ENCODE data around the gene ERBIN. TPM values are rescaled to one million over a fixed set of nuclear protein-coding genes. Genes with fewer than 3 reads are reported as not detected.
"Not testable (repeated sequence)": the region's sequence is repeated elsewhere in the genome, so short reads cannot be mapped to it uniquely, and the experiment has no call there.

Gene ERBIN
- total and polyA plus RNA-seq, 7 donors: 31.9 to 101 (median 64.9) TPM

DNA sequence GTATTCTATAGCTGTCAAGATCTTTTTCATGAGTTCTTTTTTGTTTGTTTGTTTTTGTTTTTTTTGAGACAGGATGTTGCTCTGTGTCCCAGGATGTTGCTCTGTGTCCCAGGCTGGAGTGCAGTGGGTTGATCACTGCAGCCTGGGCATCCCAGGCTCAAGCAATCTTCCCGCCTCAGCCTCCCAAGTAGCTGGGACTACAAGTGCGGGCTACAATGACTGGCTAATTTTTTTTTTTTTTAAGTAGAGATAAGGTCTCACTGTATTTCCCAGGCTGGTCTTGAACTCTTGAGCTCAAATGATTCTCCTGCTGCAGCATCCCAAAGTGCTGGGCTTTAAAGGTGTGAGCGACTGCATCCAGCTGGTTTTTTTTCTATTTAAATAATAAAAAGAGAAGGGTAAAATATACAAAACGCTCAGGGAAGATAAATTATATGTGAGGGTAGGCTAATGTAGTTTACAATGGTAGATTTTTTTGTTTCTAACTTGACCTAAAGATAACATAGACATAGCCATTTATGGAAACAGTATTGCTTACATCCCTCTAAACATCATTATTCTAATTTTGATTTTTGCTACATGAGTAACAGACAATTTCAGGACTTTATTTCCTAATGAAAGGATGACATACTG is 21.9 kb downstream of the ERBIN start:
- intact Hi-C loops (cut with DNase I): no loop called here
- H3K4me1 ChIP-seq: peaks cover 0 to 29% (median 10%) of the 10 kb centered on the region in 4 donors
- no peaks in the 10 kb centered on the region for H3K27me3 ChIP-seq
- H3K9me3 ChIP-seq: no peaks in the 10 kb centered on the region
- H3K36me3 ChIP-seq: no peaks in the 10 kb centered on the region
- no peak overlapping the region for H3K27ac ChIP-seq
- TF ChIP-seq, protein P1, sequence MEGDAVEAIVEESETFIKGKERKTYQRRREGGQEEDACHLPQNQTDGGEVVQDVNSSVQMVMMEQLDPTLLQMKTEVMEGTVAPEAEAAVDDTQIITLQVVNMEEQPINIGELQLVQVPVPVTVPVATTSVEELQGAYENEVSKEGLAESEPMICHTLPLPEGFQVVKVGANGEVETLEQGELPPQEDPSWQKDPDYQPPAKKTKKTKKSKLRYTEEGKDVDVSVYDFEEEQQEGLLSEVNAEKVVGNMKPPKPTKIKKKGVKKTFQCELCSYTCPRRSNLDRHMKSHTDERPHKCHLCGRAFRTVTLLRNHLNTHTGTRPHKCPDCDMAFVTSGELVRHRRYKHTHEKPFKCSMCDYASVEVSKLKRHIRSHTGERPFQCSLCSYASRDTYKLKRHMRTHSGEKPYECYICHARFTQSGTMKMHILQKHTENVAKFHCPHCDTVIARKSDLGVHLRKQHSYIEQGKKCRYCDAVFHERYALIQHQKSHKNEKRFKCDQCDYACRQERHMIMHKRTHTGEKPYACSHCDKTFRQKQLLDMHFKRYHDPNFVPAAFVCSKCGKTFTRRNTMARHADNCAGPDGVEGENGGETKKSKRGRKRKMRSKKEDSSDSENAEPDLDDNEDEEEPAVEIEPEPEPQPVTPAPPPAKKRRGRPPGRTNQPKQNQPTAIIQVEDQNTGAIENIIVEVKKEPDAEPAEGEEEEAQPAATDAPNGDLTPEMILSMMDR (IDR thresholded peaks at IDR 0.05): no peak
- TF ChIP-seq POLR2A (IDR thresholded peaks at IDR 0.05) (no peak), POLR2AphosphoS5 (IDR thresholded peaks at IDR 0.05) (no peak), EP300 (IDR thresholded peaks at IDR 0.05) (no peak)
- DNase-seq: no peak
- H3K4me3 ChIP-seq: no peak overlapping the region
- WGBS, 2 donors: 92 to 95% methylated on average over 4 of the region's 4 CpGs

DNA sequence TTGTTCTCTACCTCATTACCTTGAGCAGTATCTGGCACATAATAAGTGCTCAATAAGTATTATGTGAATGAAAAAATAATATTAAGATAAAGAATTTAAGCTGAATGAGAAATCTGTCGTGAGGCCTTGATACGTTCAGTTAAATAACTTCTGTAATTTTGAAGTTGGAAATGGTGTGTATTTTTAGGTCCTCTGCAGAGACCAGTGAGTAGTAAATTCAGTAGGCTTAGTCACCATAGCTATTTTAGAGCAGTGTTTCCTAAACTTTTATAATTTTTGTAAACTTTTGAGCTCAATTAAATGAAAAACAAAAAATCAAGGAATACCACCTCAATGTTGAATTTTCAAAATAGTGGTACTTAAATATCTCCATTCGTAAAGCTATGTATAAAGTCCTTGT is 25.0 kb downstream of the ERBIN start:
- Histone ChIP-seq H3K27me3 (no peaks in the 10 kb centered on the region), H3K9me3 (no peaks in the 10 kb centered on the region), H3K27ac (no peak overlapping the region), H3K36me3 (no peaks in the 10 kb centered on the region), H3K4me3 (no peak overlapping the region), H3K4me1 (peaks cover 0 to 47% (median 17%) of the 10 kb centered on the region in 4 donors)
- TF ChIP-seq, protein P1 (IDR thresholded peaks at IDR 0.05): no peak
- TF ChIP-seq POLR2A (IDR thresholded peaks at IDR 0.05) (no peak), POLR2AphosphoS5 (IDR thresholded peaks at IDR 0.05) (no peak), EP300 (IDR thresholded peaks at IDR 0.05) (no peak)
- WGBS, 2 donors: 89 to 92% methylated on average over 3 of the region's 3 CpGs
- intact Hi-C loops (cut with DNase I): no loop called here
- DNase-seq: no peak

- DNase-seq: no peak
- Histone ChIP-seq H3K27me3 (no peaks in the 10 kb centered on the region), H3K27ac (no peak overlapping the region), H3K9me3 (no peaks in the 10 kb centered on the region), H3K4me1 (peaks cover 0 to 47% (median 17%) of the 10 kb centered on the region in 4 donors), H3K36me3 (no peaks in the 10 kb centered on the region), H3K4me3 (no peak overlapping the region)
- TF ChIP-seq POLR2A (IDR thresholded peaks at IDR 0.05) (no peak), POLR2AphosphoS5 (IDR thresholded peaks at IDR 0.05) (no peak)
- WGBS, 2 donors: 95% methylated on average over 1 of the region's 1 CpG
- intact Hi-C loops (cut with DNase I): no loop called here
Observed at GRCh38 chr5:65952259-65952658, 25.9 kb downstream of the ERBIN start.

DNA sequence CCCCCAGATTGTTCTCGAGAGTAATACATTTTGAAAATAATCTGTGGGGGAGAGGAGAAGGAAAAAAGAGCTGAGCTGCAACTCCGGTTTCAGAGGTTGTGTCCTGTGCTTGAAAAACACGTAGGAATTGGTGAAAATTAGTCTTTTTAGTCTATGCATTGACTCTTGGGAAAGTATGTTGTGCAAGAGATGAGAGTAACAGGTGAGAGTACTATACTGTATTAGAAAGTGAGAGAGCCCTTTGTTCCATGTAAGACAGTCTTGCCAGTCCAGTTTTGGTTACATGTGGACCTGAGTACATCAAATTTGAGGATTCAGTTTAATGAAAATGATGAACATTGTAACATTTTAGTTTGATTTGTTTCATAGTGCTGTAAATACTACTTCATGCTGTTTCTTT is 27.8 kb downstream of the ERBIN start:
- no peaks in the 10 kb centered on the region for H3K9me3 ChIP-seq
- H3K27me3 ChIP-seq: no peaks in the 10 kb centered on the region
- 92% methylated on average over 3 of the region's 3 CpGs for WGBS, 2 donors
- H3K4me1 ChIP-seq: peaks cover 0 to 47% (median 17%) of the 10 kb centered on the region in 4 donors
- H3K36me3 ChIP-seq: no peaks in the 10 kb centered on the region
- no peak for TF ChIP-seq POLR2A (IDR thresholded peaks at IDR 0.05)
- TF ChIP-seq EP300 (IDR thresholded peaks at IDR 0.05): no peak
- TF ChIP-seq POLR2AphosphoS5 (IDR thresholded peaks at IDR 0.05): no peak
- TF ChIP-seq, protein P1 (IDR thresholded peaks at IDR 0.05): no peak
- no peak overlapping the region for H3K27ac ChIP-seq
- no peak for DNase-seq
- H3K4me3 ChIP-seq: no peak overlapping the region
- intact Hi-C loops (cut with DNase I): no loop called here

- 90 to 95% methylated on average over 3 of the region's 3 CpGs for WGBS, 2 donors
- TF ChIP-seq, protein P1 (IDR thresholded peaks at IDR 0.05): no peak
- TF ChIP-seq POLR2A (IDR thresholded peaks at IDR 0.05) (no peak), EP300 (IDR thresholded peaks at IDR 0.05) (no peak), POLR2AphosphoS5 (IDR thresholded peaks at IDR 0.05) (no peak)
- H3K27me3 ChIP-seq: no peaks in the 10 kb centered on the region
- no peaks in the 10 kb centered on the region for H3K36me3 ChIP-seq
- H3K9me3 ChIP-seq: no peaks in the 10 kb centered on the region
- no peak overlapping the region for H3K27ac ChIP-seq
- intact Hi-C loops (cut with DNase I): no loop called here
- H3K4me3 ChIP-seq: no peak overlapping the region
- H3K4me1 ChIP-seq: peaks cover 0 to 45% (median 23%) of the 10 kb centered on the region in 4 donors
- no peak for DNase-seq
Observed at GRCh38 chr5:65955746-65956145, 29.4 kb downstream of the ERBIN start.

- intact Hi-C loops (cut with DNase I); H3K4me3 ChIP-seq; H3K9me3 ChIP-seq; H3K36me3 ChIP-seq; H3K27ac ChIP-seq; H3K27me3 ChIP-seq; DNase-seq: not testable (repeated sequence)
- 97 to 98% methylated on average over 30 of the region's 30 CpGs for WGBS, 2 donors
- peaks cover 0 to 49% (median 32%) of the 10 kb centered on the region in 4 donors for H3K4me1 ChIP-seq
Observed at GRCh38 chr5:65957703-65958102, 31.3 kb downstream of the ERBIN start.
